HEK293T (cell line): Measurements from ENCODE around the gene SLFN5.

Experiments used
- BHLHE40 ChIP-seq: fragments of 450-650 bp; IDR thresholded peaks from 2 replicates; pipeline ENCODE4 v1.6.1; 2016; ENCODE audit warnings: mild to moderate bottlenecking, moderate library complexity, borderline replicate concordance
- FOXK2 ChIP-seq: fragments of 450-650 bp; IDR thresholded peaks from 2 replicates; pipeline ENCODE4 v1.6.1; 2016; ENCODE audit warnings: mild to moderate bottlenecking
- LEF1 ChIP-seq: fragments of 450-650 bp; IDR thresholded peaks from 2 replicates; pipeline ENCODE4 v1.6.1; 2017; ENCODE audit warnings: mild to moderate bottlenecking, borderline replicate concordance
- SP1 ChIP-seq: fragments of 450-650 bp; IDR thresholded peaks from 2 replicates; pipeline ENCODE4 v1.6.1; 2017
- TF ChIP-seq, protein P1 (sequence below): fragments of 450-650 bp; IDR thresholded peaks from 2 replicates; pipeline ENCODE4 v1.6.1; 2016

- TF ChIP-seq LEF1 = no peak
- no peak for TF ChIP-seq BHLHE40
- no peak for TF ChIP-seq FOXK2
- TF ChIP-seq, protein P1, sequence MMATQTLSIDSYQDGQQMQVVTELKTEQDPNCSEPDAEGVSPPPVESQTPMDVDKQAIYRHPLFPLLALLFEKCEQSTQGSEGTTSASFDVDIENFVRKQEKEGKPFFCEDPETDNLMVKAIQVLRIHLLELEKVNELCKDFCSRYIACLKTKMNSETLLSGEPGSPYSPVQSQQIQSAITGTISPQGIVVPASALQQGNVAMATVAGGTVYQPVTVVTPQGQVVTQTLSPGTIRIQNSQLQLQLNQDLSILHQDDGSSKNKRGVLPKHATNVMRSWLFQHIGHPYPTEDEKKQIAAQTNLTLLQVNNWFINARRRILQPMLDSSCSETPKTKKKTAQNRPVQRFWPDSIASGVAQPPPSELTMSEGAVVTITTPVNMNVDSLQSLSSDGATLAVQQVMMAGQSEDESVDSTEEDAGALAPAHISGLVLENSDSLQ = no peak
- no peak for TF ChIP-seq SP1
Measured at GRCh38 chr17:35315283-35315682, 72.4 kb downstream of the SLFN5 start.
